GM19397 (cell line): ENCODE data around the gene CXorf51B.
"Not testable (repeated sequence)": the region's sequence is repeated elsewhere in the genome, so short reads cannot be mapped to it uniquely, and the experiment has no call there.

Source experiments
- ATAC-seq: cut with Tn5 transposase; IDR thresholded peaks from one replicate; pipeline ENCODE4 v1.9.1; 2021; ENCODE audit warnings: mild to moderate bottlenecking, moderate library complexity; ENCODE audit not compliant: unreplicated experiment

The CXorf51B gene

DNA sequence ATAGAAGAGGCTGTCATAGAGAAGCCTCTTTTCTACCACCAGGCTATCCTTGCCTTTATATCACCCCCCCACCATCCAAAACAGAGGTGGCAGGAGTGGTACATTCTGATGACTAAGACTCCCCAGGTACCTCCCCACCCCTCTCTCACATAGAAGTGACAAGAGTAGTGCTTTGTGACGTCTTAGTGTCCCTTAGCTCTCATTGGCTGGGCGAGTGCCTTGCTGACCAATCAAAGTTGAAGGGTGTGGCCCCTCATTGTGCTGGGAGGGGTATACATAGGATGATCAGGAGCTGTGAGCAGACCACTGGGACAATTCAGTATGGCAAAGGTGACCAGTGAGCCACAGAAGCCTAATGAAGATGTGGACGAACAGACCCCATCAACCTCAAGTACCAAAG is at the start of gene CXorf51B:
TSS of gene CXorf51B (plus strand) at position 301 of the 400 bp plus-strand sequence. CDS start at position 322, 21 bp downstream.
- ATAC-seq = not testable (repeated sequence)

DNA sequence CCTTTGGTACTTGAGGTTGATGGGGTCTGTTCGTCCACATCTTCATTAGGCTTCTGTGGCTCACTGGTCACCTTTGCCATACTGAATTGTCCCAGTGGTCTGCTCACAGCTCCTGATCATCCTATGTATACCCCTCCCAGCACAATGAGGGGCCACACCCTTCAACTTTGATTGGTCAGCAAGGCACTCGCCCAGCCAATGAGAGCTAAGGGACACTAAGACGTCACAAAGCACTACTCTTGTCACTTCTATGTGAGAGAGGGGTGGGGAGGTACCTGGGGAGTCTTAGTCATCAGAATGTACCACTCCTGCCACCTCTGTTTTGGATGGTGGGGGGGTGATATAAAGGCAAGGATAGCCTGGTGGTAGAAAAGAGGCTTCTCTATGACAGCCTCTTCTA is 5.1 kb downstream of the CXorf51B start, which contains the start of gene CXorf51A:
TSS of gene CXorf51A (minus strand) at position 101 of the 400 bp plus-strand sequence. CDS start at position 80, 21 bp downstream.
- ATAC-seq = not testable (repeated sequence)

DNA sequence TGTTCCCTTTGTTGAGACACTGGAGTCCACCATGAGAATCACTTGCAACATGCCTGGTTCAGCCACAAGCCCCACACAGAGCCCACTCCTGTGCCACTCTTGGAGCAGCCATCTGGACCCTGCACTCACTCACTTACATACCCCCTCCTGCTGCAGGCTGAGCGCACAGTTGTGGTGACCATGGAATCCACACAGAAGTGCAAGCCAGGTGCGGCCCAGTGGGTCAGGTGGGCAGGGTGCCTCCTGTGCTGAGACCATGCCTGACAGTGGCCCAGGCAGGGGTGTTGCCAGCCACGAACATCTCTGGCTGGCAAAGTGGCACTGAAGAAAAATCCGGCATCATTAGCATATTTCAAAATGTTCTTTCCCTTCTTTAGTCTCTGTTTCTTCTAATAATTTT is 22.4 kb downstream of the CXorf51B start:
- no peak for ATAC-seq

DNA sequence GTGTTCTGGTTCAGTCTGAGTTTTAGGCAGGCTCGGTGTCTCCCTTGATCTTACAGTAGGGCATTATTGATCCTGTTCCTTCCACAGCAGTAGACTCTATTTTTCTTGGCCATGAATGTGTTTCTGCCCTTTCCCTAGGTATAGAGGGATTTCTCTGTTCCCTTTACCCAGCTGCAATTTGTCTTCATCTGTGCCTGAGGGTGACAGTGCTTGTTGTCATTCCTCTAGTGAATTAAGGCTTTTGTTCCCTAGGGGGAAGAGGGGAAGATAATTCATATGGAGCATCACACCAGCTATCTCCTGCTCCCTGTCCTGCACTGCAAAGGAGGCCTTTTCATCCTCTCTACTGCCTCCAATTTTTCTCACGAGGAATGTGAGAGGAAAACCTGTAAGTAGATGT is 44.7 kb downstream of the CXorf51B start:
- ATAC-seq = no peak
